Liver (tissue), 9 donors: ENCODE measurements around the gene KRT86. TPM values are rescaled to one million over a fixed set of nuclear protein-coding genes. Genes with fewer than 3 reads are reported as not detected.

Source experiments
- DNase-seq: peaks from one replicate; pipeline ENCODE4 v3.0.0-alpha.2; 2017; ENCODE audit warnings: low spot score
- H3K27ac ChIP-seq, 2 donors: one replicate each; pipeline ENCODE4 v1.7.0; 2013; ENCODE audit warnings: inconsistent platforms in 2 of 2, low read length in 2 of 2, control low read depth in 1 of 2, low read depth in 1 of 2, mild to moderate bottlenecking in 1 of 2
- H3K27me3 ChIP-seq, 4 donors: one replicate each; pipeline versions ENCODE4 v1.6.1 to v1.7.0; 2013; ENCODE audit warnings: low read length in 3 of 4, inconsistent platforms in 1 of 4, mild to moderate bottlenecking in 1 of 4, moderate library complexity in 1 of 4; ENCODE audit not compliant: control insufficient read depth in 4 of 4, insufficient read depth in 4 of 4
- H3K36me3 ChIP-seq, 4 donors: one replicate each; pipeline versions ENCODE4 v1.6.1 to v1.7.0; 2013; ENCODE audit warnings: low read length in 3 of 4, mild to moderate bottlenecking in 3 of 4, low read depth in 1 of 4, moderate library complexity in 1 of 4; ENCODE audit not compliant: control insufficient read depth in 4 of 4, insufficient read depth in 3 of 4
- H3K4me1 ChIP-seq, 4 donors: one replicate each; pipeline versions ENCODE4 v1.6.1 to v1.7.0; 2013; ENCODE audit warnings: low read length in 3 of 4, mild to moderate bottlenecking in 3 of 4, moderate library complexity in 1 of 4; ENCODE audit not compliant: control insufficient read depth in 4 of 4, insufficient read depth in 4 of 4
- H3K4me3 ChIP-seq, 3 donors: one replicate each; pipeline versions ENCODE4 v1.6.1 to v1.7.0; 2013; ENCODE audit warnings: low read length in 3 of 3, control low read depth in 1 of 3, low read depth in 1 of 3, mild to moderate bottlenecking in 1 of 3
- H3K9ac ChIP-seq, 2 donors: one replicate each; pipeline ENCODE4 v1.7.0; 2013; ENCODE audit warnings: low read length in 2 of 2, mild to moderate bottlenecking in 2 of 2, moderate library complexity in 2 of 2, control low read depth in 1 of 2, low read depth in 1 of 2
- H3K9me3 ChIP-seq, 4 donors: one replicate each; pipeline versions ENCODE4 v1.6.1 to v1.7.0; 2013; ENCODE audit warnings: low read length in 3 of 4; ENCODE audit not compliant: control insufficient read depth in 4 of 4
- FOXA1 ChIP-seq: IDR thresholded peaks from 2 replicates; pipeline ENCODE4 v1.6.1; 2016; ENCODE audit warnings: antibody characterized with exemption
- FOXA2 ChIP-seq: IDR thresholded peaks from 2 replicates; pipeline ENCODE4 v1.6.1; 2016; ENCODE audit warnings: antibody characterized with exemption
- GABPA ChIP-seq, 2 donors: IDR thresholded peaks in 1 of 2; conservative IDR thresholded peaks in 1 of 2; 2 replicates each; pipeline ENCODE4 v1.6.1; 2016; ENCODE audit warnings: antibody characterized with exemption in 2 of 2, mild to moderate bottlenecking in 1 of 2, moderate library complexity in 1 of 2
- HNF4A ChIP-seq, 2 donors: conservative IDR thresholded peaks; 2 replicates each; pipeline ENCODE4 v1.6.1; 2016; ENCODE audit warnings: antibody characterized with exemption in 2 of 2, mild to moderate bottlenecking in 2 of 2
- HNF4G ChIP-seq: IDR thresholded peaks from 2 replicates; pipeline ENCODE4 v1.6.1; 2016; ENCODE audit warnings: antibody characterized with exemption
- JUND ChIP-seq, 2 donors: IDR thresholded peaks; 2 replicates each; pipeline ENCODE4 v1.6.1; 2016; ENCODE audit warnings: antibody characterized with exemption in 2 of 2
- NR2F2 ChIP-seq: IDR thresholded peaks from 2 replicates; pipeline ENCODE4 v1.6.1; 2016; ENCODE audit warnings: antibody characterized with exemption
- RAD21 ChIP-seq, 2 donors: IDR thresholded peaks; 2 replicates each; pipeline ENCODE4 v1.6.1; 2016; ENCODE audit warnings: antibody characterized with exemption in 2 of 2, mild to moderate bottlenecking in 2 of 2
- SP1 ChIP-seq: IDR thresholded peaks from 2 replicates; pipeline ENCODE4 v1.6.1; 2018; ENCODE audit warnings: antibody characterized with exemption, mild to moderate bottlenecking
- TAF1 ChIP-seq: conservative IDR thresholded peaks from 2 replicates; pipeline ENCODE4 v1.6.1; 2016; ENCODE audit warnings: antibody characterized with exemption, mild to moderate bottlenecking
- YY1 ChIP-seq: IDR thresholded peaks from 2 replicates; pipeline ENCODE4 v1.6.1; 2016; ENCODE audit warnings: antibody characterized with exemption, mild to moderate bottlenecking
- WGBS: extraction: QIAGEN DNeasy Blood & Tissue Kit; methylation state at CpG from one replicate; pipeline ENCODE4 v1.1.7; 2013; 5-methylcytosine and 5-hydroxymethylcytosine counted together
- polyA plus RNA-seq, 2 donors: library from polyadenylated mRNA; stranded (reverse) in 1 of 2; unstranded in 1 of 2; fragments of 200-250 nt in 1 of 2; fragments of >200 nt in 1 of 2; fragmentation: Nextera tagmentation in 1 of 2; extraction: Ambion mirVana in 1 of 2; gene quantifications; one replicate each; pipeline versions ENCODE4 v1.2.1 to v1.2.3, GENCODE V29; 2013 to 2015
- total RNA-seq, 2 donors: library from RNA; depleted of rRNA; stranded (reverse); fragments of >200 nt; gene quantifications; one replicate each; pipeline ENCODE4 v1.2.3, GENCODE V29; 2014
- TF ChIP-seq, protein P1 (sequence below): IDR thresholded peaks from 2 replicates; pipeline ENCODE4 v1.6.1; 2016; ENCODE audit warnings: antibody characterized with exemption, mild to moderate bottlenecking
- TF ChIP-seq, protein P2 (sequence below): IDR thresholded peaks from 2 replicates; pipeline ENCODE4 v1.6.1; 2016; ENCODE audit warnings: antibody characterized with exemption
- TF ChIP-seq, protein P3 (sequence below): IDR thresholded peaks from 2 replicates; pipeline ENCODE4 v1.6.1; 2016; ENCODE audit warnings: antibody characterized with exemption
- TF ChIP-seq, protein P4 (sequence below): fragments of 150-350 bp; IDR thresholded peaks from 2 replicates; pipeline ENCODE4 v1.5.1; 2017; ENCODE audit warnings: improper control_type of control experiment, low read depth, low read length; ENCODE audit not compliant: missing input control
- donor health status: healthy.
- donor health status: healthy.
- donor health status: healthy.
- donor health status: healthy.
- donor health status: healthy.

The KRT86 gene
- total and polyA plus RNA-seq, 4 donors = 0.08 TPM; not detected in 3

DNA sequence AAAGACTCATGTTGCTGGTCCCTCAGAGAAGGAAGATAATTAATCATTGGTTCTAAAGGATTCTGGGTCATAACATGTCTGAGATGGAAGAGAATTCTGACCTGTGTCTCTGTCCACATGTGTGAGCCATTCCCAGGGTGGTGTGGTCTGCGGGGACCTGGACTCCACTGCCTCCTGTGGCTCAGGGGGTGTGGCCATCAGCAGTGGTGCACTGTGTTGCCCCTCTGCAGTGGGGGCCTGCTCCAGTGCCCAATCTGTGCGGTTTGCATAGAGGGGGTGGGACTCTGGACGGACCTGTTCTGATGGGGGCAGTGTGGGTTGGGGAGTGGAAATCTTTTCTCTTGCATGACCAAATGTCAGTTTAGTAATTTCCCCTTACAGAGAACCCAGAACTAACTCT, 79.3 kb downstream of the KRT86 start:
- Histone ChIP-seq H3K4me1 (peaks cover 0 to 13% (median 6%) of the 10 kb centered on the region in 4 donors), H3K27ac (no peak overlapping the region), H3K27me3 (no peaks in the 10 kb centered on the region), H3K9me3 (no peaks in the 10 kb centered on the region), H3K9ac (no peak overlapping the region), H3K36me3 (no peaks in the 10 kb centered on the region), H3K4me3 (no peak overlapping the region)
- 80% methylated on average over 3 of the region's 3 CpGs for WGBS
- no peak for DNase-seq
- TF ChIP-seq FOXA1 (no peak), RAD21 (IDR thresholded peaks at IDR 0.05) (no peak), FOXA2 (no peak)
- TF ChIP-seq, protein P1, sequence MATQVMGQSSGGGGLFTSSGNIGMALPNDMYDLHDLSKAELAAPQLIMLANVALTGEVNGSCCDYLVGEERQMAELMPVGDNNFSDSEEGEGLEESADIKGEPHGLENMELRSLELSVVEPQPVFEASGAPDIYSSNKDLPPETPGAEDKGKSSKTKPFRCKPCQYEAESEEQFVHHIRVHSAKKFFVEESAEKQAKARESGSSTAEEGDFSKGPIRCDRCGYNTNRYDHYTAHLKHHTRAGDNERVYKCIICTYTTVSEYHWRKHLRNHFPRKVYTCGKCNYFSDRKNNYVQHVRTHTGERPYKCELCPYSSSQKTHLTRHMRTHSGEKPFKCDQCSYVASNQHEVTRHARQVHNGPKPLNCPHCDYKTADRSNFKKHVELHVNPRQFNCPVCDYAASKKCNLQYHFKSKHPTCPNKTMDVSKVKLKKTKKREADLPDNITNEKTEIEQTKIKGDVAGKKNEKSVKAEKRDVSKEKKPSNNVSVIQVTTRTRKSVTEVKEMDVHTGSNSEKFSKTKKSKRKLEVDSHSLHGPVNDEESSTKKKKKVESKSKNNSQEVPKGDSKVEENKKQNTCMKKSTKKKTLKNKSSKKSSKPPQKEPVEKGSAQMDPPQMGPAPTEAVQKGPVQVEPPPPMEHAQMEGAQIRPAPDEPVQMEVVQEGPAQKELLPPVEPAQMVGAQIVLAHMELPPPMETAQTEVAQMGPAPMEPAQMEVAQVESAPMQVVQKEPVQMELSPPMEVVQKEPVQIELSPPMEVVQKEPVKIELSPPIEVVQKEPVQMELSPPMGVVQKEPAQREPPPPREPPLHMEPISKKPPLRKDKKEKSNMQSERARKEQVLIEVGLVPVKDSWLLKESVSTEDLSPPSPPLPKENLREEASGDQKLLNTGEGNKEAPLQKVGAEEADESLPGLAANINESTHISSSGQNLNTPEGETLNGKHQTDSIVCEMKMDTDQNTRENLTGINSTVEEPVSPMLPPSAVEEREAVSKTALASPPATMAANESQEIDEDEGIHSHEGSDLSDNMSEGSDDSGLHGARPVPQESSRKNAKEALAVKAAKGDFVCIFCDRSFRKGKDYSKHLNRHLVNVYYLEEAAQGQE = no peak
- TF ChIP-seq, protein P2, sequence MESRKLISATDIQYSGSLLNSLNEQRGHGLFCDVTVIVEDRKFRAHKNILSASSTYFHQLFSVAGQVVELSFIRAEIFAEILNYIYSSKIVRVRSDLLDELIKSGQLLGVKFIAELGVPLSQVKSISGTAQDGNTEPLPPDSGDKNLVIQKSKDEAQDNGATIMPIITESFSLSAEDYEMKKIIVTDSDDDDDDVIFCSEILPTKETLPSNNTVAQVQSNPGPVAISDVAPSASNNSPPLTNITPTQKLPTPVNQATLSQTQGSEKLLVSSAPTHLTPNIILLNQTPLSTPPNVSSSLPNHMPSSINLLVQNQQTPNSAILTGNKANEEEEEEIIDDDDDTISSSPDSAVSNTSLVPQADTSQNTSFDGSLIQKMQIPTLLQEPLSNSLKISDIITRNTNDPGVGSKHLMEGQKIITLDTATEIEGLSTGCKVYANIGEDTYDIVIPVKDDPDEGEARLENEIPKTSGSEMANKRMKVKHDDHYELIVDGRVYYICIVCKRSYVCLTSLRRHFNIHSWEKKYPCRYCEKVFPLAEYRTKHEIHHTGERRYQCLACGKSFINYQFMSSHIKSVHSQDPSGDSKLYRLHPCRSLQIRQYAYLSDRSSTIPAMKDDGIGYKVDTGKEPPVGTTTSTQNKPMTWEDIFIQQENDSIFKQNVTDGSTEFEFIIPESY = no peak
- TF ChIP-seq, protein P3, sequence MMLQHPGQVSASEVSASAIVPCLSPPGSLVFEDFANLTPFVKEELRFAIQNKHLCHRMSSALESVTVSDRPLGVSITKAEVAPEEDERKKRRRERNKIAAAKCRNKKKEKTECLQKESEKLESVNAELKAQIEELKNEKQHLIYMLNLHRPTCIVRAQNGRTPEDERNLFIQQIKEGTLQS = no peak

DNA sequence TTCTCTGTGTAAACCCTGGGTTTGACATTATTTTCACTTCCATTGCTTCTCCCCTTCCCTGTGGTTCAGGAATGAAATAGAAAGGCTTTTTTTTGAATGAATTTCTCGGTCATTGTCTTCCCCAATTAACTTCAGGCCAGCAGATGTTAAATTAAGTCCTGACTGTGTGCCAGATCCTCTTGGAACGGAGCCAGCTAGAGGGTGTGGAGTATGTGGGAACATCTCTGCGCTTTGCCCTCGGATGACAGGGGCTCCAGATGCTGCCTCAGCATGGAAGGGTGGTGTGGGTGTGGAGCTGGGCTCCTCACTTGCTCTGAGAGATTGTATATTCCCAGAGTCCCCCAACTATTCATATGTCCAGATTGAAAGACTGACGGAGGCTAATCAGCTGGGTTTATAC, 79.8 kb downstream of the KRT86 start:
- 46% methylated on average over 5 of the region's 5 CpGs for WGBS
- TF ChIP-seq NR2F2 (no peak), HNF4A (conservative IDR thresholded peaks at IDR 0.05) (no peak), FOXA2 (no peak), SP1 (no peak), GABPA (IDR thresholded peaks at IDR 0.05 in 1 of 2, conservative IDR thresholded peaks at IDR 0.05 in 1 of 2) (no peak), YY1 (no peak), JUND (IDR thresholded peaks at IDR 0.05) (no peak), HNF4G (no peak), TAF1 (no peak)
- TF ChIP-seq, protein P4, sequence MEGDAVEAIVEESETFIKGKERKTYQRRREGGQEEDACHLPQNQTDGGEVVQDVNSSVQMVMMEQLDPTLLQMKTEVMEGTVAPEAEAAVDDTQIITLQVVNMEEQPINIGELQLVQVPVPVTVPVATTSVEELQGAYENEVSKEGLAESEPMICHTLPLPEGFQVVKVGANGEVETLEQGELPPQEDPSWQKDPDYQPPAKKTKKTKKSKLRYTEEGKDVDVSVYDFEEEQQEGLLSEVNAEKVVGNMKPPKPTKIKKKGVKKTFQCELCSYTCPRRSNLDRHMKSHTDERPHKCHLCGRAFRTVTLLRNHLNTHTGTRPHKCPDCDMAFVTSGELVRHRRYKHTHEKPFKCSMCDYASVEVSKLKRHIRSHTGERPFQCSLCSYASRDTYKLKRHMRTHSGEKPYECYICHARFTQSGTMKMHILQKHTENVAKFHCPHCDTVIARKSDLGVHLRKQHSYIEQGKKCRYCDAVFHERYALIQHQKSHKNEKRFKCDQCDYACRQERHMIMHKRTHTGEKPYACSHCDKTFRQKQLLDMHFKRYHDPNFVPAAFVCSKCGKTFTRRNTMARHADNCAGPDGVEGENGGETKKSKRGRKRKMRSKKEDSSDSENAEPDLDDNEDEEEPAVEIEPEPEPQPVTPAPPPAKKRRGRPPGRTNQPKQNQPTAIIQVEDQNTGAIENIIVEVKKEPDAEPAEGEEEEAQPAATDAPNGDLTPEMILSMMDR = no peak
- TF ChIP-seq, protein P2 = no peak
- TF ChIP-seq, protein P3 = no peak
- TF ChIP-seq, protein P1 = no peak
- H3K27me3 ChIP-seq = no peaks in the 10 kb centered on the region
- H3K9me3 ChIP-seq = no peaks in the 10 kb centered on the region
- H3K36me3 ChIP-seq = no peaks in the 10 kb centered on the region
- H3K4me3 ChIP-seq = no peak overlapping the region
- no peak overlapping the region for H3K27ac ChIP-seq
- peaks cover 0 to 13% (median 6%) of the 10 kb centered on the region in 4 donors for H3K4me1 ChIP-seq
- no peak overlapping the region for H3K9ac ChIP-seq
- DNase-seq = no peak
